ENCODE data around the gene PKIB.

DNA sequence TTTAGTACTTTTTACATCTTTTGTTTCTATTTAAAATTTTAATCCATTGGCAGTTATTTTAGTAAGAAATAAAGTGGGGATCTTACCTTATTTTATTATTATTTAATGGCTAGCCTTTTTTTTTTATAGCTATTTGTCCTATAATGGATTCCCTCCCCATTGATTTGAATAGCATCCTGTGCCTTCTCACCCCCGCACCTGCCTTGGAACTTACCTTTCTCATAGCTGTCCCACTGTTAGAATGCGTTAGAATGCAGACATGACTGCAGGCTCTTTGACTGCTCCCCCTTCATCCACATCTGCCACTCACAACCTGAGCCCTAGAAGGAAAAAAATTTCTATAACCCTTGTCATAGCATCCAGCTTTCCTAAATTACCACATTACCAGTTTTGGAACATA, 9.1 kb downstream of the PKIB start:
- TF ChIP-seq YY1 (IDR thresholded peaks at IDR 0.05; ENCODE audit: insufficient read depth, insufficient read length) (no peak), ZNF274 (IDR thresholded peaks at IDR 0.05; ENCODE audit: low read depth, low read length) (no peak), SUZ12 (IDR thresholded peaks at IDR 0.05; ENCODE audit: extremely low read depth, insufficient read depth, insufficient read length) (no peak)

Measured in NT2/D1 (cell line).